RWPE2 (cell line): ENCODE results near the gene WNT16.

ENCODE experiments used
- ATAC-seq: fragments of 200-7000 bp; cut with Tn5 transposase; 3 replicates; pipeline ENCODE4 v1.9.1; 2021; ENCODE audit warnings: low read depth
- DNase-seq: peaks from one replicate; pipeline ENCODE4 v3.0.0-alpha.2; 2020; ENCODE audit warnings: low spot score
- H3K27ac ChIP-seq: fragments of 450-650 bp; 2 replicates; pipeline ENCODE4 v1.5.1; 2017; ENCODE audit warnings: mild to moderate bottlenecking; ENCODE audit not compliant: poor library complexity, severe bottlenecking
- H3K27me3 ChIP-seq: fragments of 250-450 bp; sonication (Bioruptor Pico); 2 replicates; pipeline ENCODE4 v1.5.1; 2021; ENCODE audit warnings: mild to moderate bottlenecking, moderate library complexity; ENCODE audit not compliant: insufficient read depth, poor library complexity, severe bottlenecking
- H3K36me3 ChIP-seq: fragments of 250-450 bp; sonication (Bioruptor Pico); 2 replicates; pipeline ENCODE4 v1.5.1; 2020; ENCODE audit warnings: low read depth, mild to moderate bottlenecking, moderate library complexity
- H3K4me1 ChIP-seq: fragments of 250-450 bp; sonication (Bioruptor Pico); 2 replicates; pipeline ENCODE4 v1.5.1; 2021; ENCODE audit warnings: mild to moderate bottlenecking, moderate library complexity; ENCODE audit not compliant: insufficient read depth, poor library complexity, severe bottlenecking
- H3K4me3 ChIP-seq: fragments of 250-450 bp; sonication (Bioruptor Pico); 2 replicates; pipeline ENCODE4 v1.5.1; 2021; ENCODE audit warnings: mild to moderate bottlenecking, moderate library complexity; ENCODE audit not compliant: severe bottlenecking
- H3K9me3 ChIP-seq: fragments of 250-450 bp; sonication (Bioruptor Pico); 2 replicates; pipeline ENCODE4 v1.5.1; 2021; ENCODE audit warnings: mild to moderate bottlenecking, moderate library complexity; ENCODE audit not compliant: severe bottlenecking
- TF ChIP-seq, protein P1 (sequence below): fragments of 450-650 bp; IDR thresholded peaks from one replicate; pipeline ENCODE4 v1.5.1; 2017; ENCODE audit warnings: mild to moderate bottlenecking, moderate library complexity; ENCODE audit not compliant: poor library complexity, severe bottlenecking

WNT16 gene

DNA sequence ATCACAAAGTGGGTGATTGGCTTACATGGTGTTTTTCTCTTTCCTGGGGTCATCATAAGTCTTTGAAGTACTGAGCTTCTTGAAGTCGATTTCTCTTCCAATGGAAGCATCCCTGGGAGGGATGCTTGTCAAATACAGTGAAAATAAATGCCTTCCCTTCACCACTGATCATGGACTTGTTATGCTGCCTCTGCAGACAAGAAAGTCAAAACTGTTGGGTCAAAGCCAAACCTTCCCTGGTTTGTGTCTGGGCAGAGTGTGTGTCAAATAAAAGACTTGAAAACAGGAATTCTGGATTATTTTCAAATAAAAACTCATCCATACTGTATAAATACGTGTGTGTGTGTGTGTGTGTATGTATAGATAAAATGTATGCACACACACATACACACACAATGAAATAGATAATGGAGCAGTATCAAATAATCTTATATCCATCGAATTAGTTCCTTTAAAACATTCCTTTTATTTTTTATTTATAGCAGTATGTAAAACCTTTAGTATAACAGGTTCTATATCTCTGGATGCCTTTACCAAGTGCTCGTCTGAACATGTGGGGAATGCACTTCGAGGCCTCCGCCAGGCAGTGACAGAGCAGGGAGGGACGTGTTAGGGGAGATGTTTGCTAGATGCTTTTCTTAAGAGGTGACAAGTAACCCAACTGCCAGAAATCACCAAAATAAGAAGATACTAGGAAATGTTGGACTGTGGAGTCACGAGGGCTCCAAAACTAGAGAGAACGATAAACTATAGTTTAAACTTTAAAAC lies 27.2 kb upstream of the WNT16 start:
- DNase-seq (no peak), ATAC-seq (no peak)
- Histone ChIP-seq H3K27ac (no peak overlapping the region), H3K4me3 (no peak overlapping the region), H3K27me3 (no peaks in the 10 kb centered on the region), H3K36me3 (no peaks in the 10 kb centered on the region), H3K4me1 (no peaks in the 10 kb centered on the region), H3K9me3 (no peaks in the 10 kb centered on the region)
- TF ChIP-seq, protein P1, sequence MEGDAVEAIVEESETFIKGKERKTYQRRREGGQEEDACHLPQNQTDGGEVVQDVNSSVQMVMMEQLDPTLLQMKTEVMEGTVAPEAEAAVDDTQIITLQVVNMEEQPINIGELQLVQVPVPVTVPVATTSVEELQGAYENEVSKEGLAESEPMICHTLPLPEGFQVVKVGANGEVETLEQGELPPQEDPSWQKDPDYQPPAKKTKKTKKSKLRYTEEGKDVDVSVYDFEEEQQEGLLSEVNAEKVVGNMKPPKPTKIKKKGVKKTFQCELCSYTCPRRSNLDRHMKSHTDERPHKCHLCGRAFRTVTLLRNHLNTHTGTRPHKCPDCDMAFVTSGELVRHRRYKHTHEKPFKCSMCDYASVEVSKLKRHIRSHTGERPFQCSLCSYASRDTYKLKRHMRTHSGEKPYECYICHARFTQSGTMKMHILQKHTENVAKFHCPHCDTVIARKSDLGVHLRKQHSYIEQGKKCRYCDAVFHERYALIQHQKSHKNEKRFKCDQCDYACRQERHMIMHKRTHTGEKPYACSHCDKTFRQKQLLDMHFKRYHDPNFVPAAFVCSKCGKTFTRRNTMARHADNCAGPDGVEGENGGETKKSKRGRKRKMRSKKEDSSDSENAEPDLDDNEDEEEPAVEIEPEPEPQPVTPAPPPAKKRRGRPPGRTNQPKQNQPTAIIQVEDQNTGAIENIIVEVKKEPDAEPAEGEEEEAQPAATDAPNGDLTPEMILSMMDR, result no peak

DNA sequence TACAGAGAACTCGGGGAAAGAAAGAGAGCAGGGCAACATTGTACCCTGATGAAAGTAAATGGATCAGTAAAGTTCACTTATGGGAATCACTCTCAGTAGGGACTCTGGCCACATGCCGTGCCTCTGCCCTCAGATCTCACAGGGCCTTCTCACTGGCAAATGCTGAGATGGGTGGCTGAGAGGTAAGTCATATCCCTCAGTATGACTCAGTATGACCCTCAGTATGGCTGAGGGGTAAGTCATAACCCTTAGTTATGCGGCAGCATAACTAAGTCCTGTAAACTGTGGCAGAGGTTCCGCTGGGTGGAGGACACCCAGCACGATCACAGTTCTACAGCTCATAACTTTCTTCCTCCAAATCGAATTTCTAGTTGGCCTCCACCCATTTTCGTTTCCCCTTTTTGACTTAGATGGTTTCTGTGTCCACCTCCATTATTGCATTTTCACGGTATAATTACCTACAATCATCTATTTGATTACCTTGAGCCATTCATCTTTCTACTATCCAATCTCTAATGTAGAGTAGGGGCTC lies 26.5 kb upstream of the WNT16 start:
- no peaks in the 10 kb centered on the region for H3K9me3 ChIP-seq
- ATAC-seq (peak; percentile 33; the same call in 2 of the 3 replicates), DNase-seq (no peak)
- no peaks in the 10 kb centered on the region for H3K4me1 ChIP-seq
- no peak overlapping the region for H3K27ac ChIP-seq
- TF ChIP-seq, protein P1, result no peak
- no peaks in the 10 kb centered on the region for H3K36me3 ChIP-seq
- H3K4me3 ChIP-seq, result no peak overlapping the region
- no peaks in the 10 kb centered on the region for H3K27me3 ChIP-seq

DNA sequence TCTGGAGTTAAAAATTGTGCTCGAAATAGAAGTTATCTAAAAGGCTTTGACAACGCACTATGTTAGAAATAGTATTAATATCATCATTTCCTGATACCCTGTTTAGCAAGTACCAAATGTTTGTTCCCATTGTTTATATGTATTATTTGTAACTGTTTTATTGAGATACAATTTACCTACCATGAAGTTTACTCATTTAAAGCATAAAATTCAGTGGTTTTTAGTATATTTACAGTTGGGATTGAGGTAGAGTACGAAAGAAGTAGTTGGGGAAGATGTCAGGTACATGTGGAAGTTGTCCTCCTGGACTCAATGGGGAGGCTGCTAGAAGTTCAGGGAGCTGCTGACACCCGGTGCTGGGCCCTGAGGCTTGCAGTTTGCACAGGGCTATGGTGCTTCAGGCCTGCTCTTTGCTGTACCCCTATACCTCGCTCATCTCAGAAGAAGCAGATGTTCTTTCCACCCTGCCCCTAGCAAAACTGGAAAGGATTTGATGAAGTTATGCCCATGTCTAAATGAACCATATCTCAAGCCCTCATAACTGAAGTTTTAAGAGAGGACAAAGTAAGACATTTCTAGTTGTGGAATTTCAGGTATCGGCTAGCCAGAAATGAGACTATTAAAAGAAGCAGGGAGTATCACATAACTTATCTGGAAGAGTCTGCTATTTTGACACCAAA lies 25.2 kb upstream of the WNT16 start:
- Histone ChIP-seq H3K27me3 (no peaks in the 10 kb centered on the region), H3K4me1 (no peaks in the 10 kb centered on the region), H3K27ac (no peak overlapping the region), H3K4me3 (no peak overlapping the region), H3K9me3 (no peaks in the 10 kb centered on the region), H3K36me3 (no peaks in the 10 kb centered on the region)
- DNase-seq (no peak), ATAC-seq (no peak)
- TF ChIP-seq, protein P1, result no peak

DNA sequence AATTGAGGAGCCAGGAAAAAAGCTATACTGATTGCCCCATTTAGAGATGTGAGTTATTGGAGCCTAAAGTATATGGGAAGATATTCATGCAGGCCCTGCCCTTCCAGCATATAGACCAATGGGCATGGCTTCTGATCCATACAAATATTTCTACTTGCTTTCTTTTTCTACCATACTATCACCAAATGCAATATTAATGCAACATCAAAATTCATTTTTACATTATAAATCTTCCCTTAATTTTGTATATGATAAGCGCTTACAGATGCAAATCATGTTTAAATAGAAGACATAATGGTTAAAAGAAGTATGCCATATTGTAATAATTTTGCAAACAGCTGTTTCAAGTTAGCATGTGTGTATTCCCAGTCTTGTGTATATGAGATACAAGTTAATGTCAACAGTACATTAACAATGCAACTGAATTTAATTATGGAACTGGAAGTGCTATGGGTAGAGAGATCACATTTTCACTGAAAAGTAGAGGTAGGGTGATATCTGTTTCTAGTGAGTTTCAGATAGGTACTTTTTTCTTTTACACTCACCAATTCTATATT lies 24.6 kb upstream of the WNT16 start:
- no peaks in the 10 kb centered on the region for H3K4me1 ChIP-seq
- H3K27ac ChIP-seq, result no peak overlapping the region
- no peaks in the 10 kb centered on the region for H3K27me3 ChIP-seq
- ATAC-seq, result no peak
- no peak overlapping the region for H3K4me3 ChIP-seq
- TF ChIP-seq, protein P1, result no peak
- no peak for DNase-seq
- H3K36me3 ChIP-seq, result no peaks in the 10 kb centered on the region
- H3K9me3 ChIP-seq, result no peaks in the 10 kb centered on the region
